Anterior cingulate cortex (tissue), 58 donors: Measurements from ENCODE around the gene SHB.
A peak's percentile ranks its signal among the peaks of the same experiment; 100 is the strongest.

Source experiments
- DNase-seq, 58 donors: peaks; one replicate each; lab custom pipeline; 2025; lab: John Stamatoyannopoulos, UW

SHB gene

DNA sequence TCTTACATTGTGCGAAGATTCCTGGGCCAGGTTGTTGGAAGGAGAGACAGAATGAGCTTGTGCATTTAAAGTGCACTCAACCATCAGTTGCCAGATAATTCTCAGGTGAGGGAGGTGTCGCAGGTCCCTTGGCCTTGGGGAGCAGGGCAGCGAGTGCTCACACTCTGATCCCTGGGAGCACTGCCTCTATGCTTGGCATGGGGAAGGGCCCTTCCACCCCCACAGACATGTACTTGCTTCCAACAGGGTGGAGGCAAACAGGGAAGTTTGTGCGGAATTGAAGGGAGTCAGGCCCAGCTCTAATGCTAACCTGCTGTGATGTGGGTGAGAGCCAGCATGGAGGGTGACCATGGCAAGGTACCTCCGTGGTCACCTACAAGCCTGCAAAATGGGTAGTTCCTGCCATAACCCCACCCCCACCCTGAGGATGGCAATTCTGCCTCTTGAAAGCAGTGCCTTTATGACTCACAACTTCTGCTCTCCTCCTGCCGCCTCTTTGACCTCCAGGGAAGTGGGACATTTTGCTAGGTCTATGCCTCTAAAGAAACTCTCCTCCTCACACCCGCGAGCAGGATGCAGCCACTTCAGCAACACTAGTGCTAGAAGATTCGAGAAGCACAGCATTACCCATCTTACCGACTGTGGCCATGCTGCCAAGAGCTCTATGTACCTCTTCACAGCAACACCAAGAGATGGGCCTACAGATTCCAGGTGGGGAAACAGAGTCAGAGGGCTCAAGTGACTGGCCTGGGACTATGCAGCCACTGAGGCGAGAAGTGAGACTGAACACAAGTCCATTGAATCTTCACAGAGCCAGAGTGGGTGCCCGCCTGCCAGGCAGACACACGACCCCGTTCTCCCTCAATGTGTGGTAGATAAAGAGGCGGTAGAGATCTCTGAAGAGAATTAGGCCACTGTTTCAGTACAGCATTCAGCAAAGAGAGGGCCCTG lies 143.0 kb downstream of the SHB start:
- no peak for DNase-seq

DNA sequence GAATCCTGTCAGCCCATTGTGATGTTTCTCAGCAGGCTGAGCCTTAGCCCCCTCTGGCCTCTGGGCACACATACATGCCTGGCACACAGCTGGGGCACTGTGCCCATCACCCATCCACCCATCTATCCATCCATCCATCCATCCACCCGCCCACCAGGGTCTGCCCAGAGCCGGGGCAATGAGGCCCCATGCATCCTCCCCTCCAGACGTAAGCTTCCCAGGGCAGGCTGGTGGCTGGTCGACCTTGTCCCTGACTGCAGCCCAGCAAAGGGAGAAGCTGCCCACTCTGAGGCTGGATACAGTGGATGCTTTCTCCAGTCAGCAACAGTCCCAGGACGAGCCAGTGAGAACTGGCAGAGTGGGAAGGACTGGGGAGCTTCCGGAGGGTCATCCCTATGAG lies 144.0 kb downstream of the SHB start:
- no peak for DNase-seq

DNA sequence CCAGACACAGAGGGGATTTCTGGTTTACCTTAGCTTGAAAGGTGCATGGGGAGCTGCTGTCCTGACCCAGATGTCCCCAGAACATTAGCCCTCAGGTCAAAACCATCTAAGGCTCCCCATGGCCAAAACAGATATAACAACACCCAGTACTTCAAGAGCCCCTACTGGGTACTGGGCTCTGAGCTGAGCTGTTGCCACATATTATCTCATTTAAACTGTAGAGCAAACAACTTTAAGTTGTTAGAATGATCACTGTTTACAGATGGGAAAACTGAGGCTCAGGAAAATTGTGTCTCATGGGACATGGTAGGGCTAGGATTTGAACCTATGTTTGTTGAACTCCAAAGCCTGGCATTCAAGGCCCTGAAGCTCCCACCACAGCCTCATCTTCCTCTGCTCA lies 144.5 kb downstream of the SHB start:
- no peak for DNase-seq

DNA sequence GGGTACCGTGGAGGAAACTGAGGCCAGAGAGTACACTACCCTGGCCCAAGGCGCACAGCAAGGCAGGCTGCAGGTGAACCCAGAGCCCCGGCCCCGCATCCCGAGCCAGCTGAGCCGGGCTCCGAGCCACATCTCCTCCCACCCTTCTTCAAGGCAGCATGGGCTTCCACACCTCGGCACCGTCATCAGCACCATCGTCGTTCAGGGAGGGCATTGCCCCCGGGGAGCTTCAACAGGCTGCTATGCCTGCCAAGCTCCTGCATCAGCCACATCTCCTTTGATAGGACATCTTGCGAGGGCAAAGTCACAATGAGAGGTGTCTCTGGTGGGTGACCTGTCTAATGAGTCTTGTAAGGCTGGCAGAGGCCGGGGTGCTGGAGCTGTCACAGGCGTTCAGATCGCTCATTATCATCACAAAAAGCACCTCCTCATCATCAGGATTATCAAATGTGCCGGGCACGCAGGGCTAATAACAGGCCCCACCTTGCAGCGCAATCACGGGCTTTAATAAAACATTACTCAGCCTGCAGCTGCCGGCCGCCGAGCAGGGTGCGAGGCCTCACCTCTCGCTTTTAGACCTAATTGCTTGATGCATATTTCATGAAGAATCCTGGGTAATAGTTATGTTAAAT lies 145.1 kb downstream of the SHB start:
- no peak for DNase-seq

DNA sequence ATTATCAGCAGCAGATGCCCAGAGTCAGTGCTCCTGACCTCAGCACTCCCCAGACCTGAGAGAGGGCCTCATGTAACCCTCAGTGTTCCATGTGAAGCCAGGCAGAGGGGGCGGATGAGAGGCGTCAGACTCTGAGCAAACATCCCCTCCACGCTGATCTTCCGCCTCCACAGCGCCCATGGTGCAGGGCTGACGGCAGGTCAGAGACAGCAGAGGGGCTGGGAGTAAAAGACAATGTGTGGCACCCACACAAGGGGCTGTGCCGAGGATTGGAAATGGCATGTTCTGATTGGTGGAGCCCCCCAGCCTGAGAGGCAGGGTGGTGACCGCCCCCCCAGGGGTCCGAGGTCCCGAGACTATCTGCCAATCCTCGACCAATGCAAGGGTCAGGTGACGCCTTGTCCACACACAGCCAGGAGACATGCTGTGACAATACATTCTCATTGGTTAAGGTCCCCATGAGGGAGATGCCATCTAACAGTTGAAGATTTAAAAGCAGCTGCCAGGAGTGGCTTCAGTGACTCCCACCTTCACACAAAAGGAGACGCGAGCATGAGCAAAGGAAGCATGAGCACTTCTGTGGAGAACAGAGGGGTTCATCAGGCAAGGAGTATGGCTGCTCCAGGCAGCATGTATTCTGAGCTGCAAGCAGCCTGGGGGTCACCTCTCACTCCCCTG lies 145.8 kb downstream of the SHB start:
- DNase-seq, result no peak

DNA sequence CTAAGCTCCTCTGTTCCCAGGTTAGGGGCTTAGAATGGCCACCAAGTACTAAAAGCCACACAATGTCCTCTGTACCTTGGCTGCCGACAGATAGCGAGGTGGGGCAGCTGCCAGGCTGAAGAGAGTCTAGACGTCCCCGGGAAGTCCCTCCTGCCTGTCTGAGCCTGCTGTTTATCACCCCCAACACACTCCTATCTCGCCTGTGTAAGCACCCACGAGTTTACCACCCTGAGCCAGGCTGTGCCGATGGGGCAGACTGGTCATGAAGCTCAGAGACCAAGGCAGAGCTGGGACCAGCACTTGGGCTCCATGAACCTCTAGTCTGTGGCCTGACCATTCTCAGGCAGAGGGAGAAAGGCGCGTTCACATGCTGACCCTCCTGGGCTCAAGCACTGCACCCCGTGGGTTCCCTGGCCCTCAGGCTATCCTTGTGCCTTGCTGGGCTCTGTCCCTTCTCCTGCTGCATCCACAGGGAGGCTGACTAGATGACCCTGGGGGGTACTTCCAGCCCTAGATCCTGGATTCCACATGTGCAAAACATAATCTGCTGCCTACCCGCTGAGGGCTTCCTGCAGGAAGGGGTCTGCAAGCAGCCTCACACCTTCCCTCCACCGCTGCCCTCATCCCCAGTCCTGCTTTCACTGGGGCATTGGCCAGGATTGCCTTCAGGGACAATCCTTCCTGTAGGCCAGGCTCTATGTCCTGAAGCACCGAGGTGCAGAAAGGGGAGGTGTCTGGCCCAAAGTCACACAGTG lies 146.5 kb downstream of the SHB start:
- no peak for DNase-seq

DNA sequence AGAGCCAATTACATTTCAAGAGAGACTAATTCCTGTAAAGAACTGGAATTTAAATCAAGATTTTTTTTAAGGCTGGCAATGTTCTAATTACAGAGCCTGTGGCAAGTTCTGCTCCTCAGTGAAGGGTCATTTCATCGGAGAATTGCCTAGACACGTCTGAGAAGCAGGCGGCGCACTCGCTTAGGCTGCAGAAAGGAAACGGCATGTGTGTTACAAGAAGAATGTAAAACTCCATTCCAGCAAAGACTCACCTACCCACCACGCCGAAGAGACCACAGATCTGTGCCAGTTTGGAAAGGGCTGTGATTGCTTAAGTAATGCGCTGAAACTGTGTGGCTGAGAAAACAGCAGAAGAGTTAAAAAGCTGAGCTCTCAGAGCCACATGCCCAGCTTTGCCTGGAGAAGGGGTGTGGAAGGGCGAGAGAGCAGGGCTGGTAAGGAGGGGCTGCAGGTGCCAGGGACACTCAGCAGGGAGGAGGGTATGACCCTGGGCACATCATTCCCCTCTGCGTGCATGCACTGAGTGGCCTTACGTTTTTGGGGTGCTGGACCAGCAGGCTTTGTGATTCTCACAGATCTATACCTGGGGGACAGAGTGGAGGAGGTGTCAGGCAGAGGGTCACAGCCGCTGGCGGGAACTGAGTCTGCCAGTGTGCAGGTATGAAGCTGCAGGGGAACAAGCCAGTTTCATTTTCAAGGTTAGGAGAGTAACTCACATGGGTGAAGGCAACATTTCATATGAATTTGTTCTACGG lies 147.3 kb downstream of the SHB start:
- DNase-seq, result peak in 4 of 58 donors; percentile 14 to 34 (median 20)

DNA sequence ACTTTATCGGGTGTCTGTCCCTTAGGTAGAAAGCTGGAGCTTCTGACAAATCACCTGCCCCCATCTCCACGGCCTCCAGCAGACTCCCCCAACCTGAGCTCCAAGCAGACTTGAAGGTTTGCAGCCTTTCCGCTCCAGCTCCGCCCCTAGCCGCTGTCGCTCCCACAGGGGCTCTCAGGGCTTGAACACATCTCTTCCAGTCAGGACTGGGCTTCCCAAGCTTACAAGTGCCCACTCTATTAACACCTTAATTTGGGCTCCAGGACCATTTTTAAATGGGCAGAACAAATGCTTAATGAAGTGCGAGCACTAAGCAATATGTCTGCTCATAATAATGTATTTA lies 147.9 kb downstream of the SHB start:
- DNase-seq, result no peak

DNA sequence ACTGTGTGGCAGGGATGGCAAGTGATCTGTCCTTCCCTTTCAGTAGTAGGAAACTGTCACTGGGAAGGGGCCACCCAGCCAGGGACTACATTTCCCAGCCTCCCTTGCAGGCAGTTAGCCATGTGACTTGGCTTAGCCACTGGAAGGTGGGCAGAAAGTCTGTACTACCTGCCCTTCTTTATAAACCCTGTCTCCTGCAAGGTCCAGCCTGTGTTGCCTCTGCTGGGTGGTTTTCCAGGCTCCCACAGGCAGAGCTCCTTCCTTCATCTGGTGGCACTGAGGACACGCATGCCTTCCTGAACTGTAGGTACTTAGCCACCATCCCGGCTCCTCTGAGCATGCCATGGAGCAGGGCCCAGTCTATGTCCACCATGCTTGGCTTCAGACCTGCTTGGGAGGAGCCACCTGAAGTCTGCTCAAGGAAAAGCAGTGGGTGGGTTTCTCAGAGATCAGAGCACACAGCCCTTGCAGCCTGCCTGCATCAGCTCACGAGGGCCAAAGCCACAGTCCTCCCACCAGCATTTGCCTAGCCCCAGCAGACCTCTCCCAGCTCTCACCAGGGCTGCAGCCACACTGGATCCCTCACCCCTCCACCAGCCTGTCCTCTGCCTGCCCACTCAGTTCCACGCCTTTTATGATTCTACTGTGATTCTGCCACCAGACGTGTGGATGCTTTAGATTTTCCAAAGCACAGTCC lies 148.4 kb downstream of the SHB start:
- DNase-seq, result no peak

DNA sequence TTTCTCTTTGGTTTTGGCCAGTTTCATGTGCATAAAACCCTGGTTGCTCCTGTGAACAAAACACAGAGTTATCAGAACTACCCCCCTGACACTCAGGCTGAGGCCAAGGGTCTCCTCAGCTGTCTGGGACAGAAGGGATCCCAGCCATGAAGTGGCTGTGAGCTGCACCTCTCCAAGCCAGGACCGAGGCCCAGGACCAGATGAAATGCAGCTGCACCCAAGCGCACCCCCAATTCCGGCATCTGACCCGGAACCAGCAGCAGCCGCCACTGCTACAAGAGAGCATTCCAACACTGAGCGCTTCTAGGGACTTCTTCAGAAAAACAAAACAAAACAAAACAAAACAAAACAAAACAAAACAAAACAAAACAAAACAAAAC lies 149.1 kb downstream of the SHB start:
- no peak for DNase-seq

DNA sequence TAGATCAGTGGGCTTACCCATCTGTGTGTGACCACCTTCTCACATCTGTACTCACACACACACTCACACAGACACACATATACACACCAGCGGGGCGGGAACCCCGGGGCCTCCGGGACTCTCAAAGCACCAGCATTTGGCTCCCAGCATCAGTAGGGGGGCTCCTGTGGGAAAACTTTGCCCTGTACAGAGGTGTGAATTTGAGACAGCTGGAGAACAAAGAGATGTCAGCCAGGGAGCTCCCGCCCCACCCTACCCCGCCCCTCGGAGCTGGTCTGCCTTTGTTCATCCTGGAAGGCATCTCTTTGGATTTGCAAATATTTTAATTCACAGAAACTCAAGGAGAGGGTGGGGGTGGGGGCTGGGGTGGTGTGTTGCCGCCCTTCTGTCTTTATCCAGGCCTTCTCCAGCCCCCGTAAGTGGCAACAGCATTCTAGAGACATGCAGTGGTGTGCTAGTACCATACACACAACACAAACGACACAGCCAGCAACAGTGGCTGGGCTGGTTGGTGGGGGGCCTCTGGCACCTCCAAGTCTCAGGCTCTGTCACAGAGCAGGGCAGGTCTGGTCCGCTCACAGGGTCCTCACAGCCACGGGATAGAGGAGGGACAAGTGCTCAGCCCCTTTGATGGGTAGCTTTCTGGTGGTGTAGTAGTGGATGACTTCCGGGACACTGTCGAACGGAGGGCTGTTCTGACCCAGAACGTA lies 149.6 kb downstream of the SHB start:
- no peak for DNase-seq

DNA sequence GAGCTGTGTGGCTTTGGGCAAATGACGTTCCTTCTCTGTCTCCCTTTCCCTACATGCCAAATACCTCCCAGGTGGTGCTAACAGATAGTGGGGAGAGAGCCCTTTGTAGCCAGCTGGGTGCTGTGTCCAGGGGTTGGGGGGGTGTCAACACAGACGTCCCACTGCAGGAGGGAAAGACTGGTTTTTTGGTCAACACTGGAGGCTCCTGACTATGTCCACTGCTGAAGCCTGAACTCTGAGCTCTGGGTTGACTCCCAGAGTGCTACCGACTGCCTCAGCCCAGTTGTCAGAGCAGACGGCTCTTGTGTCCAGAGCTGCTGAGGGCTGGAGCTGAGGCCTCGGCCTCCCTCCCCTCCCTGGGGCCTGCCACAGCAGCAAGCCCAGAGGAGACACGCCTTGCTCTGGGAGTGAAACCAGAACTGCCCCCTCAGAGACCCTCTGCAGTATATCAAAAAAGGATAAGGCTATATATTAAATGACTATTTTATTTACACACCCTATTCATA lies 150.3 kb downstream of the SHB start:
- DNase-seq, result no peak

DNA sequence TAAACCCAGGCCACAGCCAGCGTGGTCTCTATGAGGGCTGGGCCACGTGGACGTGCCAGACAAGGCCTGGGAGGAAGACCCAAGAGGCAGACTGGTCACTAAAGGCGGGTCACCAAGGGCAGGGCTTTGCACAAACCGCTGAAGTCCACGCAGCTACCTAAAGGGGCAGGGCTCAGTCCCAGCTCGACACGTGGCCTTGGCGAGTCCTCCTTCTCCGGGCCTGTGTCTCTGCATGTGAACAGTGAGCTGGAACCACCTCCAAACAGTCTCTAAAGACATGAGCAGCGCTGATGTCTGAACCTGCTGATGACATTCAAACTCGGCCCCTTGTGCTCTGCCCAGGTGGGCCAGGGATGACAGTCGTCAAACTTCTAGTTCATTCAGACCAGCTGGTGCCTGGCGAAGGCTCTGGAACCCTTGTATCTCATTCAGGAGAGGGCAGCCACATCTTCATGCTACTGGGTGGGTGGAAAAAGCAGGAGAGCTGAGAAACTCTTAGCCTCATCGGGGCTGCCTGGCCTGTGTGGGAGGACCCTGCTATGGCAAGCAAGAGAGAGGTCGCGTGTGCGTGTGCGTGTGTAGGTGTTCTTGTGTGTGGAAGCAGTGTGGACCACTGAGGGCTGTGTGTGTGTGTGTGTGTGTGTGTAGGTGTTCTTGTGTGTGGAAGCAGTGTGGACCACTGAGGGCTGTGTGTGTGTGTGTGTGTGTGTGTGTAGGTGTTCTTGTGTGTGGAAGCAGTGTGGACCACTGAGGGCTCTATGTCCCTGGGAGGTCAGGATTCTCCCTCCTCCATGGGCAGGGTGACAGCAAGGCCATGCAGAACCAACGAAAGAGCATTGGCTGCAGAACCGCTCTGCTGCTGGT lies 151.0 kb downstream of the SHB start:
- no peak for DNase-seq

DNA sequence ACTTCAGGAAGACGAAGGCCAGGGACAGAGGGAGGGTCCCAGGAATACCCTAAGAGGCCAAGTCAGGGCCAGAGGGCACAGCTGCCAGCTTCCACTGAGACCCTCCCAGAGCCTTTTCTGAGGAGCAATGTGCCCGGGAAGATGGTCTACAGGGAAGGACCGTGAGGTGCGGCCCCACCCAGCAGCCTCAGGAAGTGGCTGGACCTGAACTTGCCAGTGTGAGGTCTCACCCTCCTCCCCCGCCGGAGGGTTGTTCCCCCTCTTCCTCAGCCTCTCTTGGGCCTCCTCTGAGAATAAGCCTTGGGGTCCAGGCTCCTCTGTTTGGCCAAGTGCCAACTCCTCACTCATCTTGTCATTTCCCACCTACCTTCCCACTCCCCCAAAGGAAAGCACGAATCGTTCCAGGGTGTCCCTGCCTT lies 151.7 kb downstream of the SHB start:
- DNase-seq, result no peak

DNA sequence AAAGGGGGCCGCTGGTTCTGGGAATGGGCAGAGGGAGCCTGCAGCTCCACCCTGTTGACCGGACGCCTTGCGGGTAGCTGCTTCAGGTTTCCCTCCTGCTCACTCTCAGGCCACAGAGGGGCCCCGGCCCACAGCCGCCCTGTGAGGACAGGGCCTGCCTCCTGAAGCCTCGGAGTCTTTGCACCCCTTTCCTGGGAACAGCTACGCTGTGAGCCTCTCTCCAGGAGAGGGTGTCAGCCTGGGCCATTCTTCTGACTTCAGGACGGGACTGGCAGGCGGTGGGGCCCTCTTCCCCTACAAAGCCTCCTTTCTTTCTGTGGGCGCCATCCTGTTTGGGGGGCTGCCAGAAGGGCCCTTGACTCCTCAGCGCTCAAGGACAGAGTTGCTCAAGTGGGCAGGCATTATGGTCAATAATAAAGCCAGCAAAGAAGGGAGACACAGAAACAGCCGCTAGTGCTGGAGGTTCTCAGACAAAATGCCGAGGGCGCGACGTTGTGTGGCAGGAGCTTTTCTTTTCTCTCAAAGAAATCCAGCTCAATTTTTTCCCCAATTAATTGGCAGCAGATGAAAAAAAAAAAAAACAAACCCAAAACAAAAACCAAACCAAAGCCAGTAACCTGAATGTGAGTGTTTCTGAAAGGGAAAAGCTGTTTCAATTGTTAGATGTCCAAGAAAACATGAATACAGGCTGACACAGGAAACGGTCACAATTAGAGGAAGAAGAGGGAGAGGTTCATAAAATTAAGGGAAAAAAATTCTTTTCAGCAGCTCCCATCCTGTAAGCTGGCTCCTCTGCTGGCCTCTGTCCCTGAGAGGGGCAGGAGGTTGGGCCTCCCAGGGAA lies 152.3 kb downstream of the SHB start:
- peak in 39 of 58 donors; percentile 17 to 79 (median 48) for DNase-seq

DNA sequence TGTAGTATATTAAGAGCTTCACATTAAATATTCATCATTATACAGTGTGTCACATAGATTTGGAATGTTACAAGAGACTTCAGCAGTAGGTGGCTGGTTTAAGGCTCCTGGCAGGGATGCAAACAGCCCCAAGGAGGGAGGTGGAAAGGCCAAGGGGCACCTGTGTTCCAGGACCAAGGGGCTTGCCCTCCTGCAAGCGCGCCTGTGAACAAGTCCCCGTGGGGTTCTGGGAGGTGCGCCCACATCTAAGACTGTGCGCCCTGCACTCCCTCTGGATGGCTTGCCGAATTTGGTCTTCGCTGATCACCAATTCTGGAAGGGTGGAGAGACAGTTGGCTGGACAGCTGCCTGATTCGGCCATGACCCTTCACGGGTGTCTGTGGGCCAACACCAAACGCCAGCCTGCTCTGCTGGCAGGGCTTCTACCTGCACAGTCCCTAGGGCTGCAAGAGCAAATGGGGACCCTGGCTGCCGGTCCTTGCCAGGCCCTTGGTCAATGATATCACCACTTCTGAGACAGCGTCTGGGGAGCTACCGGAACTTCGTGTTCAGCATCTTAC lies 153.0 kb downstream of the SHB start:
- DNase-seq, result peak in 1 of 58 donors; percentile 54
